ENCODE data around the gene VAPB.

The VAPB gene

GRCh38 chr20:58438970-58439808 is 50.2 kb downstream of the VAPB start:
- DNase-seq = no peak

- DNase-seq = no peak
Observed at GRCh38 chr20:58440021-58440767, 51.2 kb downstream of the VAPB start.

- DNase-seq = no peak
Observed at GRCh38 chr20:58441723-58442122, 52.7 kb downstream of the VAPB start.

- no peak for DNase-seq
Observed at GRCh38 chr20:58444746-58445255, 55.8 kb downstream of the VAPB start.

GRCh38 chr20:58446264-58446959 is 57.4 kb downstream of the VAPB start:
- DNase-seq = no peak

GRCh38 chr20:58446960-58447265 is 57.9 kb downstream of the VAPB start:
- DNase-seq = no peak

GRCh38 chr20:58447511-58448391 is 58.7 kb downstream of the VAPB start:
- DNase-seq = peak; percentile 44

GRCh38 chr20:58448958-58449357 is 59.9 kb downstream of the VAPB start:
- DNase-seq = no peak

GRCh38 chr20:58449681-58450221 is 60.7 kb downstream of the VAPB start:
- no peak for DNase-seq

- no peak for DNase-seq
Observed at GRCh38 chr20:58450254-58450653, 61.2 kb downstream of the VAPB start.

GRCh38 chr20:58452667-58453255 is 63.7 kb downstream of the VAPB start:
- no peak for DNase-seq

GRCh38 chr20:58453391-58453790 is 64.4 kb downstream of the VAPB start:
- no peak for DNase-seq

GRCh38 chr20:58454460-58454859 is 65.4 kb downstream of the VAPB start:
- no peak for DNase-seq

GRCh38 chr20:58457083-58457695 is 68.2 kb downstream of the VAPB start:
- DNase-seq = no peak

GRCh38 chr20:58458342-58459057 is 69.5 kb downstream of the VAPB start:
- no peak for DNase-seq

- DNase-seq = no peak
Observed at GRCh38 chr20:58459058-58459750, 70.2 kb downstream of the VAPB start.

GRCh38 chr20:58461104-58461503 is 72.1 kb downstream of the VAPB start:
- no peak for DNase-seq

- DNase-seq = no peak
Observed at GRCh38 chr20:58461899-58462298, 72.9 kb downstream of the VAPB start.

GRCh38 chr20:58463256-58463655 is 74.2 kb downstream of the VAPB start:
- no peak for DNase-seq

GRCh38 chr20:58464838-58465237 is 75.8 kb downstream of the VAPB start:
- DNase-seq = no peak

Measured in activated gamma-delta T cell treated with Interleukin-2 at 50 U/mL for 16 hours (primary cell).